PFSK-1 (cell line): ENCODE data around the gene PFN2.

Experiments
- POLR2AphosphoS5 ChIP-seq: IDR thresholded peaks from 2 replicates; pipeline ENCODE4 v1.6.1; 2012; ENCODE audit warnings: low read depth, mild to moderate bottlenecking, control low read depth, low read length, moderate library complexity
- SIN3A ChIP-seq: IDR thresholded peaks from 2 replicates; pipeline ENCODE4 v1.6.1; 2012; ENCODE audit warnings: mild to moderate bottlenecking, low read length, moderate library complexity, borderline replicate concordance; ENCODE audit not compliant: insufficient read depth
- TAF1 ChIP-seq: IDR thresholded peaks from 2 replicates; pipeline ENCODE4 v1.6.1; 2012; ENCODE audit warnings: low read length, control low read depth, borderline replicate concordance; ENCODE audit not compliant: insufficient read depth
- TF ChIP-seq, protein P1 (sequence below), 2 experiments: IDR thresholded peaks; 2 replicates each; pipeline versions ENCODE4 v1.6.1 to v1.8.0; 2011 to 2012; ENCODE audit warnings: low read depth in 2 of 2, low read length in 2 of 2, control low read depth in 1 of 2, inconsistent platforms in 1 of 2, mild to moderate bottlenecking in 1 of 2, moderate library complexity in 1 of 2; ENCODE audit not compliant: insufficient read depth in 1 of 2

DNA sequence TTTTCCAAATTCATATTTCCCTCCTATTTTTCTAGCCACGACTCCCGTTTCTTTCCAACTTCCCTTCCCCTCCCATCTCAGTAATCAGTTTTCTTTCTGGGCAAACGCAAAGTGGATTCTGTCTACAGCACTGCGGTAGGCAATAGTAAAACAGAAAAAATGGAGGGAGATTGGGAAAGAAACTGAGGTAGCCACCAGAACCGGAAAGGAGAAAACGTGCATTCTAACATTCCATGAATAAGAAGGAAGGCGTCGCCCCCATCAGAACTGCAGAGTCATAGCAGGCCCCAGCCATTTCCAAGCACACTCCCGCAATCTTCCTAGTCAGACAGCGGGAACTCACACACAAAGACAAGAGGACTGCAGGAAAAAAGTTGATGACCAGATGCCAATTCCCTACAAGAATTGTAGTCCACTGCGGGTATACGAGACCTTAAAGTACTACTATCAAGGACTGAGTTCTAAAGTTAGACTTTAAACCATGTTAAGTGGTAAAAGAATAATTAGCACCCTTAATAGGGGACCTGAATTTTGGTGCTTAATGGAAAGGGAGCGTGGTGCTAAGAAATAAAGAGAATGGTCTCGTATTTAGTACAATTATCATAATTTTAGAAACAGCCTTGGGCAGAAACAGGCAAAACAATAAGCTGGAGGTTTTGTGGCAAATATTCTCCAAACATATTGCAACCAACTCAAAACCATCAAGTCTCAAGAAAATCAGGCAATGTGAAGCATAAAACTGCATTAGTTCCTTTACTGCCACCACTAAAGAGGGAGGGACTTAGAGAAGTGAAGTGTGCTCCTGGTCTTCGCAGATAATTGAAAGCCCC is 1.4 kb downstream of the PFN2 start:
- peak; percentile 20; the same call in 1 of the 2 replicates for TF ChIP-seq POLR2AphosphoS5
- TF ChIP-seq SIN3A = no peak
- no peak for TF ChIP-seq TAF1
- TF ChIP-seq, protein P1, sequence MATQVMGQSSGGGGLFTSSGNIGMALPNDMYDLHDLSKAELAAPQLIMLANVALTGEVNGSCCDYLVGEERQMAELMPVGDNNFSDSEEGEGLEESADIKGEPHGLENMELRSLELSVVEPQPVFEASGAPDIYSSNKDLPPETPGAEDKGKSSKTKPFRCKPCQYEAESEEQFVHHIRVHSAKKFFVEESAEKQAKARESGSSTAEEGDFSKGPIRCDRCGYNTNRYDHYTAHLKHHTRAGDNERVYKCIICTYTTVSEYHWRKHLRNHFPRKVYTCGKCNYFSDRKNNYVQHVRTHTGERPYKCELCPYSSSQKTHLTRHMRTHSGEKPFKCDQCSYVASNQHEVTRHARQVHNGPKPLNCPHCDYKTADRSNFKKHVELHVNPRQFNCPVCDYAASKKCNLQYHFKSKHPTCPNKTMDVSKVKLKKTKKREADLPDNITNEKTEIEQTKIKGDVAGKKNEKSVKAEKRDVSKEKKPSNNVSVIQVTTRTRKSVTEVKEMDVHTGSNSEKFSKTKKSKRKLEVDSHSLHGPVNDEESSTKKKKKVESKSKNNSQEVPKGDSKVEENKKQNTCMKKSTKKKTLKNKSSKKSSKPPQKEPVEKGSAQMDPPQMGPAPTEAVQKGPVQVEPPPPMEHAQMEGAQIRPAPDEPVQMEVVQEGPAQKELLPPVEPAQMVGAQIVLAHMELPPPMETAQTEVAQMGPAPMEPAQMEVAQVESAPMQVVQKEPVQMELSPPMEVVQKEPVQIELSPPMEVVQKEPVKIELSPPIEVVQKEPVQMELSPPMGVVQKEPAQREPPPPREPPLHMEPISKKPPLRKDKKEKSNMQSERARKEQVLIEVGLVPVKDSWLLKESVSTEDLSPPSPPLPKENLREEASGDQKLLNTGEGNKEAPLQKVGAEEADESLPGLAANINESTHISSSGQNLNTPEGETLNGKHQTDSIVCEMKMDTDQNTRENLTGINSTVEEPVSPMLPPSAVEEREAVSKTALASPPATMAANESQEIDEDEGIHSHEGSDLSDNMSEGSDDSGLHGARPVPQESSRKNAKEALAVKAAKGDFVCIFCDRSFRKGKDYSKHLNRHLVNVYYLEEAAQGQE (IDR thresholded peaks at IDR 0.05; ENCODE audit: insufficient read depth in 1 of 2, low read depth in 2 of 2, low read length in 2 of 2) = no peak
